GM18508 (cell line): ENCODE results near the gene FGD4.
"Not testable (repeated sequence)": the region's sequence is repeated elsewhere in the genome, so short reads cannot be mapped to it uniquely, and the experiment has no call there.

Experiments
- ATAC-seq: cut with Tn5 transposase; IDR thresholded peaks from one replicate; pipeline ENCODE4 v1.9.1; 2021; ENCODE audit warnings: moderate number of reproducible peaks; ENCODE audit not compliant: insufficient read depth, unreplicated experiment

FGD4 gene

DNA sequence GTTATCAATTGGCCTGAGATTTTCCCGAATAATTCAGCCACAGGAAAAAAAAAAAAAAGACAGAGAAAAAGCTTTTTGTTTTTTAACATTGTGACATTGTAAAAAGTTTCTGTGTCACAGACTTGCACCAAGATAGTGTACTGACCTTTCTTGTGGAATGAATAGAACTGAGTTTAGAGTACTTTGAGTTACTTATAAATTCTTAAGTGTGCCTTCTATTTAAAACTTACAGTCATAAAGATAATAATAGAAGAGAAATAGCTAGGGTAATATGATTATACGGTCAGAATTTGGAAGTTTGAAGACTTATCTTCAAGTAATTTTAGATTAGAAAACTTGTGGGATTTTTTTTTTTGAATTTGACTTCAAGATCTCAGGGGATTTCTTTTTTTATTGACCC is 88.8 kb downstream of the FGD4 start:
- ATAC-seq: no peak

GRCh38 chr12:32489070-32489469 is 89.7 kb downstream of the FGD4 start:
- no peak for ATAC-seq

- ATAC-seq: no peak
Observed at GRCh38 chr12:32490801-32491200, 91.4 kb downstream of the FGD4 start.

DNA sequence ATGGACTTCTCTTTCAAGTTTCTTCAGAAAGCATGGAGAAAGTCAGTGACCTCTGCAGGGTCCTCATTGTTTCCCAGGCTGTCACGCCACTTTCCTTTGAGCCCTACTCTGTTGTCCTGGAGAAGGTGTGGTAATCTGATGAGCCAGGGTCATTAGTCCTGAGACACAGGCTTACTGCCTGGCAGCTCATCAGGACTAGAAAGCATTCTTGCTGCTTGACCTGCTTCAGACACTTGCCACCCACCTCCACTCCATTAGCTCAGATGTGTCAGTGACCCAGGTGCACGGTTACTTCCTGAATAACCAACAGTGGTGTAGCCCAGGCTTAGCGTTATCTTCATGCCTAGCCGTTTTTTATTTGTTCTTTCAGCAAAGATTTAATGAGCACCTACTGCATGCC is 93.9 kb downstream of the FGD4 start:
- no peak for ATAC-seq

- no peak for ATAC-seq
Observed at GRCh38 chr12:32494656-32495055, 95.3 kb downstream of the FGD4 start.

DNA sequence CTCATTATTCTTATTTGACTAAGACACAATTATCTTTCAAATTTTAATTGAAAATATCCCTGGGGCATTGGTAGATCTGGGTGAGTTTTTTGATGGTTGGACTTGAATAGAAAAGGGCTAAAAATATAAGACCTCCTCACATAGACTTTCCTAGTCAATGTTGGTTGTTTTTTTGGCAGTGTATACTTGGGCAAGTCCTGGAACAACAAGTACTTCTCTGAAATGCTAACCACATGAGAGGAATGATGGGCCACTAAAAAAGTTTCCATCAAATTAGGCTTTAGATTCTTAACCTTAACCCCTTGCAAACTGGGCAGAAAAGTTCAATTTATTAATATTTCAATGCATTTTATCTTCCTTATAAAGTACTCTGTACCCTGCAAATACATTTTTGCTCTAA is 97.6 kb downstream of the FGD4 start:
- ATAC-seq: no peak

DNA sequence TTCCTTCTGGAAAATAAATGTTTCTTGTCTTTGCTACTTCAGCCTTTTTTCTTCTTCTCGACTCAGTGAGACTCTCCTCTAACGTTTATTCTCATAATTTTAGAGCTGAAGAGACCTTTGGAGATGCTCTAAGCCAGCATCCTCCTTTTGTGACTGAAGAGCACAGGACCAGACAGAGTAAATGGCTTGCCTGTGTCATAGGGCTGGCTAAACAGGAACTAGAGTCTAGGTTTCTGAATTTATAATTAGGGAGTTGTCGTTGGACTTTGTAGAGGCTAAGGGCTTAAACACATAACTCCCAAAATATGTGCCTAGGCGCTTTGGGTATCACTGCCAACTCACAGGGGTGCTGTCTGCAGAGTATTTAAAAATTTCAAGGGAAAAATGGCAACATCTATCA is 98.5 kb downstream of the FGD4 start:
- ATAC-seq: no peak

- ATAC-seq: no peak
Observed at GRCh38 chr12:32499048-32499447, 99.7 kb downstream of the FGD4 start.

DNA sequence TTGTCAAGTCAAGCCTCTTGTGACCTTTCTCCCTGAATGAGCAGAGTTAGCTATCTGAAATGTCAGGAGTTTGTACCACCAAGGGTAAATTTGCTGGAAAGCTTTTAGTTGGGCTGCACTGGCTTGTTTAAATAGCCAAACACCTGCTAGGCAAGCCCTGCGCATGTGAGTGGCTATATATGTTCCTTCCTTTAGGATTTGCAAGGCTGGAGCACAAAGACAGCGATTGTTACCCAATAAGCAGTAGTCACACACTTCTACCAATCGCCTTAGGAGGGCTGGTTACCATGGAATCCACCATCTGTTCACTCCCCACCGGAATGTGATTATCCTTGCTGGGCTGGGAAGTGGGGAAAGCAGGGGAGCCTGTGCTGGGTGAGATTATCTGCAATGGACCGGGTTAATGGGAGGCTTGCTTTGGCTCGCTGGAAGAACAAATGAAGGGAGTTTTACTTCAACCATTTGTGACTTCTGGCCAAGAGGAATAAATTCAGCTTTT is 102.5 kb downstream of the FGD4 start:
- ATAC-seq: no peak

GRCh38 chr12:32502693-32503502 is 103.5 kb downstream of the FGD4 start:
- ATAC-seq: no peak

DNA sequence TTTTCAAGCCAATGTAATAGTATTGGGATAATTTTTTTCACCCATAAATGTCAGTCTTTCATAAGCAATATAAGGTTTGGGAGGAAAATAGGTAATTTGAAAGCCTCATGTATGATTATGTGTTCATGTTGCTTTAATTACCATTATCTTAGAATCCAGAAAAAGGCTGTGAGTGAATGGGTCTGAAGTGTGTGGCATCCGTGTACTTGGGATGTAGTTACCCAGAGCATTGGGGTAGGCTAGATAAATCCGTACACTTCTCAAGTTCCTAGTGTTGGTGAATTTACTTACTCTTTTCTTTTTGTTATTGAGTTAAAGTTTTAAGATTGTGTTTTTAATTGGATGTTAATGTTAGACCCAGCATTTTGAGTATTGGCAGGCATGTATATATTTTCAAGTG is 104.4 kb downstream of the FGD4 start:
- ATAC-seq: no peak

DNA sequence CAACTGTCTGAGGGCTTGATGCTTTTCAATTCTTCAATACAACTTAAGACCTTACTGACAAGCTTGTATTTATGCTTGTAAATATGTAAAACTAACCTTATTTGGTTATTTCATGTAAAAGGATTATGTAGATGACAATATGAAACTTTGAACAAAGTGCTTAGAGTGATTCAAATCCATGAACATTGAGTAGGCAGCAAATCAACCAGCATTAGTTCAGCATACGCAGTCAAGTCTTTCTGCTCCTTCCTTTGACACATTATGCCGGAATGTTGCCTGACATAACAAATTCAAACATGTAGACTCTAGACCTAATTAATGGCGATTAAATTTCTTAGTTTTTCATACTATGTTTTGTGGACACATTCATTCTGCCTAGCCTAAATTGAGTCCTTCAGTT is 105.2 kb downstream of the FGD4 start:
- ATAC-seq: no peak

GRCh38 chr12:32505067-32505945 is 105.9 kb downstream of the FGD4 start:
- no peak for ATAC-seq

DNA sequence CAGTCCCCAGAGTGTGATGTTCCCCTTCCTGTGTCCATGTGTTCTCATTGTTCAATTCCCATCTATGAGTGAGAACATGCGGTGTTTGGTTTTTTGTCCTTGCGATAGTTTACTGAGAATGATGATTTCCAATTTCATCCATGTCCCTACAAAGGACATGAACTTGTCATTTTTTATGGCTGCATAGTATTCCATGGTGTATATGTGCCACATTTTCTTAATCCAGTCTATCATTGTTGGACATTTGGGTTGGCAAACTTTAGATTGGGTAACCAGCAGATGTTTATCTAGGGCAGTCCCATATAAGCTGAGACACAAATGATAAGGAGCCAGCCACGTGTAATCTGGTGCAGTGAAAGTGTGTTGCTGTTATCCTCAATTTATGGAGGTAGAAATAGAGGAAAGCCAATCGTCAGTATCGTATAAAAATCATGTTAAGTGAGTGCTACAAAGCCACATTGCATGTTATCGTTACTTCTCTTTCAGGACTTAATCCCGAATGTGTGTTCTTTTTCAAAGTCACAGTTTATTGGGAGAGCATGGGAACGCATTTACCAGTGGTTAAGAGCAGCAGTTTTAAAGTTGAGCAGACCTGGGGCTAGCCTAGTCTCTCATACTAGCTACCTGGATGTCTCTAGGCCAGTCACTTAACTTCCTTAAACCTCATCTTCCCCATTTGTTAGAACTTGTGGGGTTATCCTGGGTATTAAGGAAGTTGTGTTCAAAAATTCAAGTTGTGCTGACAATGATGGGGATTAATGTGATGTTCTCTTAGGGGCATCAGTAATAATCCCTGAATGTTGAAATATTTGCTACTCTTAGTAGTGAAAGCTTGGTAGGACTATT is 108.0 kb downstream of the FGD4 start:
- ATAC-seq: not testable (repeated sequence)

DNA sequence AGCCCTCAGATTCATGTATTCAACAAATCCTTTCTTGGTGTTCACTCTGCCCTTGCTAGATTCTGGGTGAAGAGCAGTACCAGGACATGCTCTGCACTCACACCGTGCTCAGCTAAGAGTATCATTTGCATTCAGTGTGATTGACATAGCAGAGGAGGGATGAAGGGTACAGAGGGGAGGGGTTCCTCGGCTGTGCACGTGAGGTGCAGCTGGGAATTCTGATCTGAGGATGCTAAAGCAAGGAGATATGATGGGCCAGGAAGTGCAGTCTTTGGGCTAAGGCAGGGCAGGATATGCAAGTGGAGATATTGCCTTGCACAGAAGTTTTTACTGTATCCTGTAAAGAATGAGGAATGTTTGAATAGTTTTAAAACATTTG is 108.6 kb downstream of the FGD4 start:
- no peak for ATAC-seq

GRCh38 chr12:32508626-32509025 is 109.3 kb downstream of the FGD4 start:
- ATAC-seq: no peak

- no peak for ATAC-seq
Observed at GRCh38 chr12:32509328-32510091, 110.2 kb downstream of the FGD4 start.

DNA sequence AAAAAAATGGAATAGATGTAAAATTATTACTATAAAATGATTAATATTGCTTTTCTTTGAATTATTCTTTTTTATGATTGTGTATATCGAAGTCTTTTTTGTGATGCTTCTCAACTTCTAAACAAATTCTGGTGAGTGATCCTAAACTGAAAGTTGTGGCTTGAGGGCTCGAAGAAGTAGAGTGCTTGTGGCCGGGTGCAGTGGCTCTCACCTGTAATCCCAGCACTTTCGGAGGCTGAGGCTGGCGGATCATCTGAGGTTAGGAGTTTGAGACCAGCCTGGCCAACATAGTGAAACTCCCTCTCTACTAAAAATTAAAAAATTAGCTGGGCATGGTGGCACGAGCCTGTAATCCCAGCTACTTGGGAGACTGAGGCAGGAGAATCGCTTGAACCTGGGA is 112.6 kb downstream of the FGD4 start:
- not testable (repeated sequence) for ATAC-seq

- ATAC-seq: no peak
Observed at GRCh38 chr12:32512379-32512778, 113.0 kb downstream of the FGD4 start.

- ATAC-seq: no peak
Observed at GRCh38 chr12:32512910-32513309, 113.6 kb downstream of the FGD4 start.
